SK-N-SH (cell line): ENCODE measurements around the gene DHX36. TPM values are rescaled to one million over a fixed set of nuclear protein-coding genes. Genes with fewer than 3 reads are reported as not detected.

ENCODE experiments used
- CTCF ChIA-PET: fragments of 300-600, 350-600 bp; formaldehyde crosslinking; extraction: SDS; loops from one replicate; lab custom pipeline; 2021; lab: Yijun Ruan, JAX
- POLR2A ChIA-PET: fragments of 350-600 bp; sonication (Branson Sonifier 250); formaldehyde crosslinking; extraction: SDS; loops from one replicate; lab custom pipeline; 2020; ENCODE audit warnings: antibody characterized with exemption, inconsistent platforms; lab: Yijun Ruan, JAX
- DNase-seq: peaks from one replicate; pipeline ENCODE4 v3.0.0; 2012
- H2AFZ ChIP-seq: fragments of 200-600 bp; sonication (generic); 2 replicates; pipeline ENCODE4 v1.8.1; 2016; ENCODE audit warnings: antibody characterized with exemption, mild to moderate bottlenecking, low read depth
- H3F3A ChIP-seq: fragments of 200-600 bp; sonication (generic); replicated peaks from 2 replicates; pipeline ENCODE3; 2016; ENCODE audit warnings: antibody characterized with exemption, mild to moderate bottlenecking; ENCODE audit not compliant: insufficient read depth
- H3K27ac ChIP-seq, 2 experiments: fragments of 200-500 bp in 1 of 2; fragments of 200-600 bp in 1 of 2; sonication (Bioruptor generic) in 1 of 2; sonication (generic), shearing (Covaris generic) in 1 of 2; 2 replicates each; pipeline versions ENCODE4 v1.5.1 to v1.6.1; 2014 to 2016; ENCODE audit warnings: low read depth in 2 of 2, inconsistent platforms in 1 of 2, low read length in 1 of 2, mild to moderate bottlenecking in 1 of 2, mixed read lengths in 1 of 2
- H3K27me3 ChIP-seq: fragments of 200-600 bp; sonication (generic), shearing (Covaris generic); 2 replicates; pipeline ENCODE4 v1.6.1; 2016; ENCODE audit warnings: mixed run types; ENCODE audit not compliant: insufficient read depth
- H3K36me3 ChIP-seq, 2 experiments: fragments of 200-500 bp in 1 of 2; fragments of 200-600 bp in 1 of 2; sonication (Bioruptor generic) in 1 of 2; sonication (generic) in 1 of 2; replicated peaks in 1 of 2; 2 replicates each; pipeline versions ENCODE3 to v1.5.1; 2014 to 2016; ENCODE audit warnings: low read length in 1 of 2, mild to moderate bottlenecking in 1 of 2; ENCODE audit not compliant: insufficient read depth in 2 of 2, control insufficient read depth in 1 of 2
- H3K4me1 ChIP-seq, 2 experiments: fragments of 200-500 bp in 1 of 2; fragments of 200-600 bp in 1 of 2; sonication (Bioruptor generic) in 1 of 2; sonication (generic), shearing (Covaris generic) in 1 of 2; 2 replicates each; pipeline versions ENCODE4 v1.5.1 to v1.6.1; 2014 to 2016; ENCODE audit warnings: low read depth in 1 of 2, low read length in 1 of 2, mixed run types in 1 of 2; ENCODE audit not compliant: insufficient read depth in 2 of 2, control insufficient read depth in 1 of 2
- H3K4me2 ChIP-seq: fragments of 200-600 bp; sonication (generic), shearing (Covaris generic); 2 replicates; pipeline ENCODE4 v1.6.1; 2017; ENCODE audit warnings: mixed run types
- H3K4me3 ChIP-seq, 2 experiments: fragments of 200-500 bp in 1 of 2; fragments of 200-600 bp in 1 of 2; sonication (Bioruptor generic) in 1 of 2; sonication (generic), shearing (Covaris generic) in 1 of 2; 2 replicates each; pipeline versions ENCODE4 v1.5.1 to v1.8.1; 2014 to 2016; ENCODE audit warnings: low read depth in 2 of 2, inconsistent platforms in 1 of 2, low read length in 1 of 2, mild to moderate bottlenecking in 1 of 2, mixed read lengths in 1 of 2, moderate library complexity in 1 of 2
- H3K79me2 ChIP-seq: fragments of 200-600 bp; sonication (generic); 2 replicates; pipeline ENCODE4 v1.8.1; 2017; ENCODE audit warnings: mild to moderate bottlenecking; ENCODE audit not compliant: insufficient read depth
- H3K9ac ChIP-seq: fragments of 200-600 bp; sonication (generic); 2 replicates; pipeline ENCODE4 v1.6.1; 2017; ENCODE audit warnings: mixed run types
- H3K9me2 ChIP-seq: fragments of 200-600 bp; sonication (generic); 2 replicates; pipeline ENCODE4 v1.6.1; 2017; ENCODE audit warnings: mixed run types
- H3K9me3 ChIP-seq: fragments of 200-600 bp; sonication (generic); 2 replicates; pipeline ENCODE4 v1.6.1; 2017; ENCODE audit warnings: mixed run types, mild to moderate bottlenecking, moderate library complexity
- H4K20me1 ChIP-seq: fragments of 200-600 bp; sonication (generic); 2 replicates; pipeline ENCODE4 v1.6.1; 2017; ENCODE audit warnings: mild to moderate bottlenecking, mixed run types; ENCODE audit not compliant: insufficient read depth
- CHD2 ChIP-seq: fragments of 150-350 bp; IDR thresholded peaks from 2 replicates; pipeline ENCODE4 v1.6.1; 2018; ENCODE audit warnings: low read length; ENCODE audit not compliant: partially characterized antibody
- CTCF ChIP-seq: fragments of 200-600 bp; sonication (generic); IDR thresholded peaks from 2 replicates; pipeline ENCODE4 v1.6.1; 2017; ENCODE audit warnings: antibody characterized with exemption, mild to moderate bottlenecking, moderate library complexity
- EP300 ChIP-seq, 2 experiments: IDR thresholded peaks; 2 replicates each; pipeline versions ENCODE4 v1.4.0 to v1.6.1; 2012; ENCODE audit warnings: borderline replicate concordance in 1 of 2, low read depth in 1 of 2, low read length in 1 of 2
- EZH2phosphoT487 ChIP-seq: fragments of 200-600 bp; sonication (generic); IDR thresholded peaks from 2 replicates; pipeline ENCODE4 v1.6.1; 2017; ENCODE audit warnings: low read depth, mixed run types, mild to moderate bottlenecking, antibody characterized with exemption, moderate library complexity, borderline replicate concordance
- FOSL2 ChIP-seq: IDR thresholded peaks from 2 replicates; pipeline ENCODE4 v1.4.0; 2012; ENCODE audit warnings: low read depth, mild to moderate bottlenecking, moderate library complexity, borderline replicate concordance
- FOXM1 ChIP-seq: IDR thresholded peaks from 2 replicates; pipeline ENCODE4 v1.4.0; 2012; ENCODE audit warnings: low read depth, mild to moderate bottlenecking
- GABPA ChIP-seq: IDR thresholded peaks from 2 replicates; pipeline ENCODE4 v1.4.0; 2012; ENCODE audit warnings: low read depth, mild to moderate bottlenecking
- GATA2 ChIP-seq: sonication (generic); formaldehyde crosslinking; IDR thresholded peaks from 2 replicates; pipeline ENCODE4 v1.5.0; 2020; ENCODE audit warnings: mild to moderate bottlenecking, missing genetic modification reagents
- IRF3 ChIP-seq: fragments of 150-350 bp; IDR thresholded peaks from 2 replicates; pipeline ENCODE4 v1.6.1; 2016; ENCODE audit warnings: mild to moderate bottlenecking, low read depth, low read length
- JUND ChIP-seq: IDR thresholded peaks from 2 replicates; pipeline ENCODE4 v1.4.0; 2012
- MAX ChIP-seq: IDR thresholded peaks from 2 replicates; pipeline ENCODE4 v1.4.0; 2012; ENCODE audit warnings: low read depth
- MEF2A ChIP-seq: IDR thresholded peaks from 2 replicates; pipeline ENCODE4 v1.4.0; 2012; ENCODE audit warnings: low read depth, borderline replicate concordance
- NRF1 ChIP-seq: IDR thresholded peaks from 2 replicates; pipeline ENCODE4 v1.6.1; 2012; ENCODE audit warnings: low read depth, mild to moderate bottlenecking, low read length
- PBX3 ChIP-seq: IDR thresholded peaks from 2 replicates; pipeline ENCODE4; 2012
- RAD21 ChIP-seq: IDR thresholded peaks from 2 replicates; pipeline ENCODE4 v1.6.1; 2012; ENCODE audit warnings: mild to moderate bottlenecking, low read length
- RCOR1 ChIP-seq: fragments of 150-350 bp; IDR thresholded peaks from 2 replicates; pipeline ENCODE4 v1.6.1; 2017; ENCODE audit warnings: antibody characterized with exemption, low read length
- RXRA ChIP-seq: IDR thresholded peaks from 2 replicates; pipeline ENCODE4 v1.4.0; 2012; ENCODE audit warnings: low read depth, mild to moderate bottlenecking, borderline replicate concordance
- SIN3A ChIP-seq: IDR thresholded peaks from 2 replicates; pipeline ENCODE4 v1.6.1; 2012; ENCODE audit warnings: low read depth, mild to moderate bottlenecking, low read length, moderate library complexity, borderline replicate concordance
- TAF1 ChIP-seq: IDR thresholded peaks from 2 replicates; pipeline ENCODE4 v1.6.1; 2012; ENCODE audit warnings: low read depth, mild to moderate bottlenecking, low read length, moderate library complexity, borderline replicate concordance
- TCF12 ChIP-seq: IDR thresholded peaks from 2 replicates; pipeline ENCODE4 v1.4.0; 2012
- TEAD4 ChIP-seq: IDR thresholded peaks from 2 replicates; pipeline ENCODE4 v1.4.0; 2012; ENCODE audit warnings: mild to moderate bottlenecking, borderline replicate concordance; ENCODE audit not compliant: insufficient read depth
- USF1 ChIP-seq: IDR thresholded peaks from 2 replicates; pipeline ENCODE4 v1.4.0; 2012; ENCODE audit warnings: low read depth, borderline replicate concordance
- USF2 ChIP-seq: fragments of 150-350 bp; IDR thresholded peaks from 2 replicates; pipeline ENCODE4 v1.6.1; 2017; ENCODE audit warnings: antibody characterized with exemption, low read length, low read depth, borderline replicate concordance
- YY1 ChIP-seq: IDR thresholded peaks from 2 replicates; pipeline ENCODE4 v1.4.0; 2012; ENCODE audit warnings: low read depth, mild to moderate bottlenecking
- WGBS: methylation state at CpG from one replicate; pipeline ENCODE4 v1.1.6; 2017; ENCODE audit warnings: low lambda C conversion rate; 5-methylcytosine and 5-hydroxymethylcytosine counted together
- polyA plus RNA-seq, 3 experiments: library from polyadenylated mRNA; depleted of rRNA; stranded (reverse); fragments of >200 nt; gene quantifications; 2 replicates each; pipeline ENCODE4 v1.2.3, GENCODE V29; 2012

DHX36 gene
- polyA plus RNA-seq, 1 of the 3 experiments (the other 2 are of a cell fraction) = 22.8 TPM

- Histone ChIP-seq H2AFZ (no peak overlapping the region), H3K4me1 (no peaks in the 10 kb centered on the region), H3K9ac (no peak overlapping the region), H3K27me3 (no peaks in the 10 kb centered on the region), H3F3A (no peaks in the 10 kb centered on the region), H3K36me3 (peaks cover 0 to under 1% of the 10 kb centered on the region in 2 experiments), H3K9me3 (no peaks in the 10 kb centered on the region), H3K4me3 (no peak overlapping the region), H4K20me1 (no peaks in the 10 kb centered on the region), H3K79me2 (no peaks in the 10 kb centered on the region), H3K4me2 (no peak overlapping the region), H3K27ac (no peak overlapping the region), H3K9me2 (no peaks in the 10 kb centered on the region)
- ChIA-PET CTCF (interaction anchor here (1.2 to 2.7 kb wide), 2 partner anchors 17 to 18 kb away, joined by 3 to 11 read pairs; no protein-coding TSS in a partner anchor), POLR2A (no interaction called here)
- no peak for DNase-seq
- 84% methylated on average over 1 of the region's 1 CpG for WGBS
- TF ChIP-seq SIN3A (no peak), EZH2phosphoT487 (no peak), FOSL2 (0 out of 2 replicates have a peak, but pooled peaks have one; percentile 11), MAX (no peak), USF2 (no peak), CHD2 (no peak), RAD21 (no peak), YY1 (no peak), GABPA (no peak), TCF12 (0 out of 2 replicates have a peak, but pooled peaks have one; percentile 16), MEF2A (no peak), RCOR1 (no peak), RXRA (no peak), IRF3 (no peak), FOXM1 (no peak), USF1 (no peak), JUND (peak; percentile 38; the same call in 1 of the 2 replicates), PBX3 (peak; percentile 43), TAF1 (no peak), NRF1 (no peak), GATA2 (CRISPR knock-in tag) (no peak), CTCF (no peak), EP300 (IDR thresholded peaks at IDR 0.05; ENCODE audit: borderline replicate concordance in 1 of 2, low read depth in 1 of 2, low read length in 1 of 2) (no peak), TEAD4 (no peak)
Observed at GRCh38 chr3:154235330-154235729, 89.0 kb downstream of the DHX36 start.
